Epithelial cell of prostate (primary cell): ENCODE data around the gene TMC3.

ENCODE experiments used
- DNase-seq: peaks from one replicate; pipeline ENCODE4 v3.0.0-alpha.2; 2011; ENCODE audit warnings: low read depth, low spot score
- H3K27ac ChIP-seq: fragments of 450-650 bp; 2 replicates; pipeline ENCODE4 v1.5.1; 2017; ENCODE audit warnings: mild to moderate bottlenecking

The TMC3 gene

DNA sequence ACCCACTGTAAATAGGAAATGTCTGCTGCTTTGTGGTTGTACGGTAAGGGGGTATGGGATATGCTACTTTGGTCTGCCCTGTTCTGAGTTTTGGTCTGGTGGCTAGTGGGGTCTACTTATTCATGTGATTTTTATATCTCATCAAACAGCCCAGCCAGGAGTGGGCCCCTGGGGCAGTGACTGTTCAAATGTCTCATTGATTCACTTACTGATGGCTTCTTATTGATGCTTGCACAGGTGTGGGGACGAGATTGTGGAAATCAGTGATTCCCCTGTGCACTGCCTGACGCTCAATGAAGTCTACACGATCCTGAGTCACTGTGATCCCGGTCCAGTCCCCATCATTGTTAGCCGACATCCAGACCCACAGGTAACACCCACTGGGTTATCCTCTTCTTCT is 88.6 kb downstream of the TMC3 start:
- H3K27ac ChIP-seq = no peak overlapping the region
- no peak for DNase-seq

DNA sequence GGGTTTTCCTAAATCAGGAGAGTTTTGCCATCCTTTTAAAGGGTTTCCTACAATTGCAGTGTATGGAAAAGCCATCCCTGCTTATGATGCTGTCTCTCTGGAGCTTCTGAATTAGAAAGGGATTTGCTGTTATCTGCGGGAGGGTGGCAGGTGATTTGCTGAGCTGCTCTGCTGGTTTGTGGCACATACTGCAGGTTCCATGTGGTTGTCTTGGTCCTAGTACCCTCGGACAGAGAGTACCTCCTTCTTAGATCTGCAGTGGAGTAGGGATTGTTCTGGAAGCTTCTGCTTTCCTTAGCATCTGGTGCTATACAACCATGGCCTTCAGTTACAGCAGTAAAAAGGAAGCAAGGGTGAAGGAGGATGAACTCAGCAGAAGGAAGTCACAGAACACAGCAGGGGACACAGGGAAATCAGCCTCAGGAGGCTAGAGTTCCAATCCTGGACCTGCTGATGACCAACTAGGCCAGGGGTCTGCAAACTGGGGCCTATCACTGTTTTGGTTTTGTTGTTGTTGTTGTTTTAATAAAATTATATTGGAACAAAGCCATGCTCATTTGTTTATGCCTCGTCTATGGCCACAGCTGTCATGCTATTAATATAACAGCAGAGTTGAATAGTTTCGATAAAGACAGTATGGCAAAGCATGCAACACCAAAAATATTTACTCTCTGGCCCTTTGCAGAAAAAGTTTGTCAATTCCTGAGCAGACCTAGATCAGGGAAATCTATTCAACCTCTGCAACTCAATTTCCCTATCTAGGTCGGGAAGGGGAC is 89.6 kb downstream of the TMC3 start:
- no peak overlapping the region for H3K27ac ChIP-seq
- no peak for DNase-seq

DNA sequence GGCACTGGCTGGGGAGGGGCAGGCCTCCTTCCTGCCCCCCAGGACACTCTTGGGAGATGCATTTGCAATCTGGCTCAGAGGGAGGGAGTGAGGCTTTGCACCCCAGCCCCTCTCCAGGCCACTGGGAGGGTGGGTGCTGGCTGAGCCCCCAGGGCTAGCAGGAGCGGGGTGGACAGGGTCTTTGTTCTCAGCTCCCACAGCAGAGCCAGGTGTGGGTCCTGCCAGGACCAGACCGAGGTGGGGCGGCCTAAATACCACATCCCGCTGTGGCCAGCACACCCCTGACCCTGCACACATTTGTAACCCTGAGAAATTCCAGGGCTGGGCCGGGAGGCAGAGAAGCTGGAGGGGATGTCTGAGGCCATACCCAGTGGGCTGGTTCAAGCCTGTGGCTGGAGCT is 91.1 kb downstream of the TMC3 start:
- no peak for DNase-seq
- no peak overlapping the region for H3K27ac ChIP-seq

DNA sequence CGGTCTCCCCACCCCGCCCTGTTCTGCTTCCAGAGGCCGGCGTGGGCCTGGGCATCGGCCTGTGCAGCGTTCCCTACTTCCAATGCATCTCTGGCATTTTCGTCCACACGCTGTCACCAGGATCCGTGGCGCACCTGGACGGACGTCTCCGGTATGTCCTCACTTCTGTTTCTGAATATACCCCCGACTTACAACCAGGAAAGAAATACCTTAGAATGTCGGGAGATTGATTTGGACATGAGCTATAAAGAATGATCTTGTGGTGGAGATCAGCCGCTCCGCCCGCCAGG is 91.5 kb downstream of the TMC3 start:
- H3K27ac ChIP-seq = no peak overlapping the region
- DNase-seq = no peak

DNA sequence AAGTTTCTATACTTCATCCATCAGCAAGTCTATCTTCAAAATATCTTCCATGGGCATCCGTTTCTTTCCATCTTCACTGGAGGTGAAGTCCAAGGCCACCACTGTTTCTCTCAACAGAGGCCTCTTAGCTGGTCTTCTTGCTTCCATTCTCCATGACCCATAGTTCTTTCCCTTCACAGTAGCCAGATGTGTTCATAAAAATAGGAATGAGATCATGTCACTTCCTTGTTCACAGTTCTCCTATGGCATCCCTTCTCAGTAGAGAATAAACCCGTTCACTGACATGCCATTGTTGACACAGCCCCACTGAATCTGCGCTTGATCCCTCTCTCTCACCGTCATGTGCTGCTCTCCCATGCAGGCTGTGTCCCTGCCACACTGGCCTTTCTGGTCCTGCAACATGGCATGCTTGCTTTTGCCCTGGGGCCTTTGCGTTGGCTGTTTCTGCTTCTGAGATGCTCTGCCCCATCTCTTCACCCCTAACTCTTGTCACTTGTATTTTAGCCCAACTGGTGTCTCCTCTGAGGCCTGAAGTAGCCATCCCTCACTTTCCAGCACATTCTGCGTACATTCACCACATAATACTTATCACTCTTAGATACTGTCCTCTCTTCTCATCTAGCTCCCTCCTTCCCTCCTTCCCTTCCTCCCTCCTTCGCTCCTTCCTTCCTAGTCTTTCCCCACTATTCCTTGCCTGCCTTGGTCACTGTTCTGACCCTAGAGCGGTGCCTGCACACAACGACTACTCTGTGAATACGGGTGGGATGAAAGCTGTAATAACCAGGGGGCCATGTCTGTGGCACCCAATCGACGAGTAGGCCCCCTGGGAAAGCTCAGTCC is 92.0 kb downstream of the TMC3 start:
- no peak for DNase-seq
- peak overlapping the region; percentile 21 for H3K27ac ChIP-seq

DNA sequence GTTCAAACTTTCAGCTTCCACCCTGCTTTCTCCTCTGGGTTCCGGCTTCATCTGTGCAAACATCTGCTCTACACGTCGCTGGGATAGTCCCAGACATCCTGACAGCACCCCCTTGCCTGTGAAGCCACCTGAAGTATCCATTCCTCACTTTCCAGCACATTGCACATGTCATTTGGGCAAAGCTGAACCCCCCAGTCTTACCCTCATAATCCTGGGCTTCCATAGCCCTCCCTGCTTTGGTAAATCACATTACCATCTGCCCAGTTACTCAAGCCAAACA is 92.6 kb downstream of the TMC3 start:
- peak overlapping the region; percentile 21 for H3K27ac ChIP-seq

More for the DNA sequence above, 92.6 kb downstream of the TMC3 start:
- no peak for DNase-seq
